ENCODE measurements around the gene IGFBP3. TPM values are rescaled to one million over a fixed set of nuclear protein-coding genes. Genes with fewer than 3 reads are reported as not detected.

IGFBP3 gene
- total and polyA plus RNA-seq, 2 of the 13 experiments (the other 11 are each of a cell fraction or from before 2014, with no cell fraction given), result 57.5 TPM; not detected in 1

DNA sequence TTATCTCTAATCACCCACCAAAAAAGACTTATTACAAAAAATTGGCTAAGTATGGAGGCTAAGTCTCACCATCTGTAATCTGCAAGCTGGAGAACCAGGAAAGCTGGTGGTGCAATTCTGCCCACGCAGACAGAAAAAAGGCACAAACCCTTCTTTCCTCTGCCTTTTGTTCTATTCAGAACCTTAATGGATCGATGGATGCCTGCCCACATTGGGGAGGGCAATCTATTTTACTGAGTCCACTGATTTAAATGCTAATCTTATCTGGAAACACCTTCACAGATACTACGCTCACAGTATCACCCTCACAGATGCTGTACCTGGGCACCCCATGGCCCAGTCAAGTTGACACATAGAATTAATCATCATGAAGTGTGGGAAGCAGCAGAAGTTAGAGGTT, 10.2 kb downstream of the IGFBP3 start:
- Histone ChIP-seq H3K4me2 (ENCODE audit: low read depth, low read length) (no peak overlapping the region), H3K4me1 (ENCODE audit: insufficient read depth, low read length) (no peaks in the 10 kb centered on the region), H3K27me3 (ENCODE audit: control insufficient read depth in 1 of 2, insufficient read depth in 2 of 2, low read length in 2 of 2) (no peaks in the 10 kb centered on the region; a peak in 1 of 5 replicates), H3K27ac (ENCODE audit: extremely low read length, insufficient read depth, low read length) (no peak overlapping the region), H3K4me3 (replicated peaks in 1 of 3; ENCODE audit: insufficient read depth in 1 of 3, low read depth in 2 of 3, low read length in 3 of 3) (no peak overlapping the region), H3K79me2 (ENCODE audit: insufficient read depth, low read length) (no peaks in the 10 kb centered on the region), H3K9me3 (ENCODE audit: low read length) (no peaks in the 10 kb centered on the region), H2AFZ (ENCODE audit: low read length) (no peak overlapping the region), H4K20me1 (ENCODE audit: insufficient read depth, low read length) (no peaks in the 10 kb centered on the region), H3K36me3 (replicated peaks in 1 of 2; ENCODE audit: control insufficient read depth in 1 of 2, insufficient read depth in 2 of 2, low read length in 2 of 2) (no peaks in the 10 kb centered on the region), H3K9ac (ENCODE audit: insufficient read depth, low read depth, low read length) (no peak overlapping the region)
- FAIRE-seq (no peak), DNase-seq (ENCODE audit: low spot score) (no peak), ATAC-seq (no peak)
- CTCF ChIA-PET (ENCODE audit: low intra/inter-chr PET ratio, low total read pairs), result no interaction called here
- intact Hi-C loops (cut with micrococcal nuclease; ENCODE audit: unreplicated experiment) (no loop called here), in situ Hi-C loops (cut with HindIII; ENCODE audit: extremely low pct_ligation_motif_present, low pct_unique_long_range_greater_than_20kb) (loop anchor here (10.0 kb wide), 1 partner anchor 1274 kb away; no protein-coding TSS in a partner anchor)
- TF ChIP-seq ZNF557 (CRISPR knock-in tag; IDR thresholded peaks at IDR 0.05) (no peak), ZNF839 (CRISPR knock-in tag; IDR thresholded peaks at IDR 0.05; ENCODE audit: borderline replicate concordance) (no peak), SAFB2 (CRISPR knock-in tag; IDR thresholded peaks at IDR 0.05; ENCODE audit: borderline replicate concordance, low read depth) (no peak)
- BruUV-seq (replicated peaks), result no TSS peak
- 44% methylated on average over 3 of the region's 3 CpGs for WGBS (ENCODE audit: low lambda C conversion rate)
- POLR2A ChIA-PET, result interaction anchor here (1.0 kb wide), 1 partner anchor 18 kb away, joined by 3 read pairs; no protein-coding TSS in a partner anchor

DNA sequence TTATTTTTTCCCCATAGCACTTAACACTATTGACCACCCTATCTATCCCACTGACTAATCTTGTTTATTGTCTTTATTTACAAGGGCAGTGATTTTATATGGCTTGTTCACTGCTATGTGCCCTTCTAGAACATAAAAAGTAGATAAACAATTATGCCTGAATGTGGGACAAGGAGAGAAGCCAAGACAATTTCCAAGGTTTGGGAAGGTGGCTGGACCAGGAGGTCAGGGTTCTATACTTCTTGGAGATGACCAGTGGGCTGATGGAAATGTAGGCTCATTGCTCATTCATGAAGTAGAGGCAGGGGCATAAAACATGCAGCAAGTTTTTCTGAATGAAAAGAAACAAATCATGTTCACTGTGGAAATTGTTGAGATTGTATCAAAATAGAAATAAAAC, 11.5 kb downstream of the IGFBP3 start:
- ChIA-PET CTCF (ENCODE audit: low intra/inter-chr PET ratio, low total read pairs) (no interaction called here), POLR2A (no interaction called here)
- H3K9ac ChIP-seq (ENCODE audit: insufficient read depth, low read depth, low read length), result no peak overlapping the region
- H3K4me1 ChIP-seq (ENCODE audit: insufficient read depth, low read length), result peaks cover 5% of the 10 kb centered on the region; the same call in 1 of the 2 replicates
- H2AFZ ChIP-seq (ENCODE audit: low read length), result no peak overlapping the region
- H3K9me3 ChIP-seq (ENCODE audit: low read length), result no peaks in the 10 kb centered on the region
- in situ Hi-C loops (cut with HindIII; ENCODE audit: extremely low pct_ligation_motif_present, low pct_unique_long_range_greater_than_20kb), result no loop called here
- no peak overlapping the region for H3K4me3 ChIP-seq (replicated peaks in 1 of 3; ENCODE audit: insufficient read depth in 1 of 3, low read depth in 2 of 3, low read length in 3 of 3)
- no peak for FAIRE-seq
- no peak for ATAC-seq
- no peaks in the 10 kb centered on the region for H3K36me3 ChIP-seq (replicated peaks in 1 of 2; ENCODE audit: control insufficient read depth in 1 of 2, insufficient read depth in 2 of 2, low read length in 2 of 2)
- intact Hi-C loops (cut with micrococcal nuclease; ENCODE audit: unreplicated experiment), result loop anchor here (5.0 kb wide), 1 partner anchor 37 kb away; the partner anchor contains the start of gene CCDC201
- BruUV-seq (replicated peaks), result no TSS peak
- DNase-seq (ENCODE audit: low spot score), result no peak
- no peaks in the 10 kb centered on the region for H3K79me2 ChIP-seq (ENCODE audit: insufficient read depth, low read length)
- no peaks in the 10 kb centered on the region for H4K20me1 ChIP-seq (ENCODE audit: insufficient read depth, low read length)
- H3K27ac ChIP-seq (ENCODE audit: extremely low read length, insufficient read depth, low read length), result no peak overlapping the region
- no peak overlapping the region for H3K4me2 ChIP-seq (ENCODE audit: low read depth, low read length)
- no peaks in the 10 kb centered on the region for H3K27me3 ChIP-seq (ENCODE audit: control insufficient read depth in 1 of 2, insufficient read depth in 2 of 2, low read length in 2 of 2)
- TF ChIP-seq SRY (CRISPR knock-in tag; IDR thresholded peaks at IDR 0.05) (no peak), TGIF2 (CRISPR knock-in tag; IDR thresholded peaks at IDR 0.05) (no peak), ZNF792 (CRISPR knock-in tag; IDR thresholded peaks at IDR 0.05) (no peak), SALL1 (CRISPR knock-in tag; IDR thresholded peaks at IDR 0.05) (no peak)
- TF ChIP-seq, protein P1, sequence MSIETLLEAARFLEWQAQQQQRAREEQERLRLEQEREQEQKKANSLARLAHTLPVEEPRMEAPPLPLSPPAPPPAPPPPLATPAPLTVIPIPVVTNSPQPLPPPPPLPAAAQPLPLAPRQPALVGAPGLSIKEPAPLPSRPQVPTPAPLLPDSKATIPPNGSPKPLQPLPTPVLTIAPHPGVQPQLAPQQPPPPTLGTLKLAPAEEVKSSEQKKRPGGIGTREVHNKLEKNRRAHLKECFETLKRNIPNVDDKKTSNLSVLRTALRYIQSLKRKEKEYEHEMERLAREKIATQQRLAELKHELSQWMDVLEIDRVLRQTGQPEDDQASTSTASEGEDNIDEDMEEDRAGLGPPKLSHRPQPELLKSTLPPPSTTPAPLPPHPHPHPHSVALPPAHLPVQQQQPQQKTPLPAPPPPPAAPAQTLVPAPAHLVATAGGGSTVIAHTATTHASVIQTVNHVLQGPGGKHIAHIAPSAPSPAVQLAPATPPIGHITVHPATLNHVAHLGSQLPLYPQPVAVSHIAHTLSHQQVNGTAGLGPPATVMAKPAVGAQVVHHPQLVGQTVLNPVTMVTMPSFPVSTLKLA (IDR thresholded peaks at IDR 0.05), result no peak
- TF ChIP-seq, protein P2, sequence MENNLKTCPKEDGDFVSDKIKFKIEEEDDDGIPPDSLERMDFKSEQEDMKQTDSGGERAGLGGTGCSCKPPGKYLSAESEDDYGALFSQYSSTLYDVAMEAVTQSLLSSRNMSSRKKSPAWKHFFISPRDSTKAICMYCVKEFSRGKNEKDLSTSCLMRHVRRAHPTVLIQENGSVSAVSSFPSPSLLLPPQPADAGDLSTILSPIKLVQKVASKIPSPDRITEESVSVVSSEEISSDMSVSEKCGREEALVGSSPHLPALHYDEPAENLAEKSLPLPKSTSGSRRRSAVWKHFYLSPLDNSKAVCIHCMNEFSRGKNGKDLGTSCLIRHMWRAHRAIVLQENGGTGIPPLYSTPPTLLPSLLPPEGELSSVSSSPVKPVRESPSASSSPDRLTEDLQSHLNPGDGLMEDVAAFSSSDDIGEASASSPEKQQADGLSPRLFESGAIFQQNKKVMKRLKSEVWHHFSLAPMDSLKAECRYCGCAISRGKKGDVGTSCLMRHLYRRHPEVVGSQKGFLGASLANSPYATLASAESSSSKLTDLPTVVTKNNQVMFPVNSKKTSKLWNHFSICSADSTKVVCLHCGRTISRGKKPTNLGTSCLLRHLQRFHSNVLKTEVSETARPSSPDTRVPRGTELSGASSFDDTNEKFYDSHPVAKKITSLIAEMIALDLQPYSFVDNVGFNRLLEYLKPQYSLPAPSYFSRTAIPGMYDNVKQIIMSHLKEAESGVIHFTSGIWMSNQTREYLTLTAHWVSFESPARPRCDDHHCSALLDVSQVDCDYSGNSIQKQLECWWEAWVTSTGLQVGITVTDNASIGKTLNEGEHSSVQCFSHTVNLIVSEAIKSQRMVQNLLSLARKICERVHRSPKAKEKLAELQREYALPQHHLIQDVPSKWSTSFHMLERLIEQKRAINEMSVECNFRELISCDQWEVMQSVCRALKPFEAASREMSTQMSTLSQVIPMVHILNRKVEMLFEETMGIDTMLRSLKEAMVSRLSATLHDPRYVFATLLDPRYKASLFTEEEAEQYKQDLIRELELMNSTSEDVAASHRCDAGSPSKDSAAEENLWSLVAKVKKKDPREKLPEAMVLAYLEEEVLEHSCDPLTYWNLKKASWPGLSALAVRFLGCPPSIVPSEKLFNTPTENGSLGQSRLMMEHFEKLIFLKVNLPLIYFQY (CRISPR knock-in tag; IDR thresholded peaks at IDR 0.05; ENCODE audit: borderline replicate concordance), result no peak
- TF ChIP-seq, protein P3, sequence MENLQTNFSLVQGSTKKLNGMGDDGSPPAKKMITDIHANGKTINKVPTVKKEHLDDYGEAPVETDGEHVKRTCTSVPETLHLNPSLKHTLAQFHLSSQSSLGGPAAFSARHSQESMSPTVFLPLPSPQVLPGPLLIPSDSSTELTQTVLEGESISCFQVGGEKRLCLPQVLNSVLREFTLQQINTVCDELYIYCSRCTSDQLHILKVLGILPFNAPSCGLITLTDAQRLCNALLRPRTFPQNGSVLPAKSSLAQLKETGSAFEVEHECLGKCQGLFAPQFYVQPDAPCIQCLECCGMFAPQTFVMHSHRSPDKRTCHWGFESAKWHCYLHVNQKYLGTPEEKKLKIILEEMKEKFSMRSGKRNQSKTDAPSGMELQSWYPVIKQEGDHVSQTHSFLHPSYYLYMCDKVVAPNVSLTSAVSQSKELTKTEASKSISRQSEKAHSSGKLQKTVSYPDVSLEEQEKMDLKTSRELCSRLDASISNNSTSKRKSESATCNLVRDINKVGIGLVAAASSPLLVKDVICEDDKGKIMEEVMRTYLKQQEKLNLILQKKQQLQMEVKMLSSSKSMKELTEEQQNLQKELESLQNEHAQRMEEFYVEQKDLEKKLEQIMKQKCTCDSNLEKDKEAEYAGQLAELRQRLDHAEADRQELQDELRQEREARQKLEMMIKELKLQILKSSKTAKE (CRISPR knock-in tag; IDR thresholded peaks at IDR 0.05; ENCODE audit: borderline replicate concordance), result no peak

All from HepG2 (cell line).